Amniotic stem cell (primary cell): ENCODE measurements around the gene LMAN1L.

Source experiments
- DNase-seq: peaks from one replicate; lab custom pipeline; 2025; lab: John Stamatoyannopoulos, UW

LMAN1L gene

DNA sequence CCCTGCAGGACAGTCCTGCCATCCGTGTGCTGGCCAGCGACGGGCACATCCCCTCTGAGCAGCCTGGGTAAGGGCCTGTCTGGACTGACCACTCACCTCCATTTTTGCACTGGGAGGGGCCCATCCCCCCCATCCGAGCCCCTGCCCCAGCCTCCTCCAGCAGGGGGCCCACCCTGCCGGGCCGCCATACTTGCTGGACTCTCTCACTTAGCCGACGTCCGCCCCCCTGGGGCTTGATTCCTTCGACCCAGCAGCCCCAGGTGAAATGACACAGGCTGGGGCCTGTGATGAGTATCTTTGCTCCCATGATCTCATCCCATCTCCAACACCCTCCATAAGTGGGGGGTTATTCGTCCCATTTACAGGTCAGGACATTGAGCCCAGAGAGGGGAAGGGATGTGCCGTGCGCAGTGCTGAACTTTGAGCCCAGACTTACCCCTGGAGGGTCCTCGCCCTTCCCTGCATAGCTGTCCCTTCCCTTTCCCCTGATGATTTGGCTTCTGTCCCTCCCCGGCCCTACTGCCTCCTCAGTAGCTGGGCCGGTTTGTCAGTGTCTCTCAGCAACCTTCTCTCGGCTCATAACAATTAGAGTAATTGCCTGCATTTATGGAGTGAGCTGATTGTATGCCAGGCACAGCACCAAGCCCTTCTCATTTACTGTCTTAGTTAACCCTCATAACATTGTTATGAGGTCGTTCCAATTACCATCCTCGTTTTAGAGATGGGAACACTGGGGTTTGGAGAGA, 4.2 kb downstream of the LMAN1L start:
- no peak for DNase-seq

DNA sequence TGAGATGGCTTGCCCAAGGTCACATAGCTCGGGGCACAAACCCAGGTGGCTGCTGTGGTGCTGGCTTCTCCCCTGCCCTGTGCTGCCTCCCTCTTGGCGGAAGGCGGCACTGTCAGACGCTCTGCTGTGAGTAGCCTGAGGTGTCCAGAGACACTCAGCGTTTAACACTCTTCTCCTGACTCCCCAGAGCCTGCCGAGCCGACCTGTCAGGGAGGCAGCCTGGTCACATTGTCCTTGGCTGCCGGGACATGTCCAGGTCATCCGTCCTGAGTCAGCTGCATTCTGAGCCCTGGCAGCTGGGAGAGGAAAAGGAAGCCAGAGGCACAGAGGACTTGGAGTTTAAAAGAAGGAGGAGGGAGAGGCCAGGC, 4.7 kb downstream of the LMAN1L start:
- DNase-seq, result no peak

DNA sequence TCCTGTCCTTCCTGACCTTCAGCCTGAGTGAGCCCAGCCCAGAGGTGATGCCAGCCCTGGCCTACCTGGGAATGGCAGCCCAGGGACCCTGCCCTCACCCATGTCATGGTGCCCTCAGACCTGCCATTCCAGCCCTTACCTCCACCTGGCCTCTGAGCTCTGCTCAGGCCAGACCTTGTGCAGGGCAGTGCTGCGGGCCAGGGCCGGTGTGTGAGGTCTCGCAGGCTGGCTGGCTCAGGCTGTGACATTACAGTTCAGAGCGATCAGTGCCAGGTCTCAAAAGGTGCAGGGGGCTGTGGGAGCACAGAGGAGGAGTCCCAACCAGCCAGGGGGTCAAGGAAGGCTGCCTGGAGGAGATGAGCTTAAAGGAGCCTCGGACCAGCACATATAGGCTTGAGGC, 7.4 kb downstream of the LMAN1L start:
- no peak for DNase-seq

DNA sequence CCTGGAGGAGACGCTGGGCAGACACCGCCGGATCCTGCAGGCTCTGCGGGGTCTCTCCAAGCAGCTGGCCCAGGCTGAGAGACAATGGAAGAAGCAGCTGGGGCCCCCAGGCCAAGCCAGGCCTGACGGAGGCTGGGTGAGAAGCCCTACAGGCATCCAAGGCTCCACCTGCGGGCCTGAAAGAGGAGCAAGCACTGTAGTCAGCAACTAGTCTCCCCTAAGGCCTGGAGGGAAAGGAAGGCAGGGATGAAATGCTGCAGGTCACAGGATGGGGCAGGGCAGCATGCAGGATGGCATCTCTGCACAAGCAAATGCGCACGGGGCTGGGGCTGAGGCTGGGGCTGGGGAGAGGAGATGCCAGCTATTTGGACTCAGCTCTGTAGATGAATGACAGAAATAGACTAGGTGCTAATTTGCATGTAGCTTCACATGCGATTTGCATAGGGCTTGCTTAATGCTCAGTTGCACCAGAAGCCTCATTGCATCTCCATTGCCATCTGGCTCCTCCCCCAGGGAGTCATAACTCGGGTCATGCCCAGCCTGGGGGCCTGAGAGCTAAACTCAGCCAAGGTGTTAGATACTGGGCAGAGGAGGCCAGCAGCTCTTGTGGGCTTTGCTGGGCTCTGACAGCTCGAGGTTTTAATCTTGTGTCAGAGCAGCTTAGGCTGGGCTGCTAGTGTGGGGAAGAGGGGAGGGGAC, 8.6 kb downstream of the LMAN1L start:
- DNase-seq, result no peak

DNA sequence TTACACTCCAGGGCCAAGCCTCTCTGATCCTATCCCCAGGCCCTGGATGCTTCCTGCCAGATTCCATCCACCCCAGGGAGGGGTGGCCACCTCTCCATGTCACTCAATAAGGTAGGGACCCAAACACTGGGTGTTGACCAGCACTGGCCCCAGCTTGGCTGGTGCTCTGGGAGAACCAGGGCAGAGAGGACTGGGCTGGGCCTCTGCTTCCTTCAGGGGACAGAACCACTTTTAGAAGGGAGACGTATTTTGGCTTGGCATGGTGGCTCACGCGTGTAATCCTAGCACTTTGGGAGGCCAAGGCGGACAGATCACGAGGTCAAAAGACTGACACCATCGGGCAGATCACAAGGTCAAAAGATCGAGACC, 9.1 kb downstream of the LMAN1L start:
- no peak for DNase-seq

DNA sequence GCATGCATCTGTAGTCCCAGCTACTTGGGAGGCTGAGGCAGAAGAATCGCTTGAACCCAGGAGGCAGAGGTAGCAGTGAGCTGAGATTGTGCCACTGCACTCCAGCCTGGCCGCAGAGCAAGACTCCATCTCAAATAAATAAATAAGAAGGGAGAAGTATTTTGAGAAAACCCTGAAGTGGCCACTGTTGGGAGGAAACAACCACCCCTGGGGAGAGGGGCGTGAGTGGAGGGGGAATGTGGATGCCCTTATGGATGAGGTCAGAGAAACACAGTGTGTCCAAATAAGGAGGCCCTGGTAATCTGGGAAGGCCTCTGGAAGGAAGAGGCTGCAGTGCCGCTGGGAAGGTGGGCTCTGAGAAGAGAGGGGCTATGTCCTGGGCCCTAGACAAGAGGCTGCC, 9.6 kb downstream of the LMAN1L start:
- DNase-seq, result no peak

DNA sequence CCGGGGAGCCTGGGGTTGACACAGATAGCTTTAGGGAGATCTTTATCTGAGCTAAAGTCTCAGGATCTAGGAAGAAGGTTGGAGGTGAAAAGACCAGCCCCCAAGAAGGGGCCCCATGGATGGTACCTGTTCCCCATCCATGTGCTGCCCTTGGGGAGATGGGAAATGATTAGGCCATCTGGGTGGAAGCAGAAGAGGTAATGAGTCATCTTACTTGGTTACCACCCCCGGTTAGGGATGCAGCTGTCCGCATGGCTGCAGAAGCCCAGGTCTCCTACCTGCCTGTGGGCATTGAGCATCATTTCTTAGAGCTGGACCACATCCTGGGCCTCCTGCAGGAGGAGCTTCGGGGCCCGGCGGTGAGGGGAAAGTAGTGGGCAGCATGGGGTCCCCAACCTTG, 10.7 kb downstream of the LMAN1L start:
- DNase-seq, result no peak

DNA sequence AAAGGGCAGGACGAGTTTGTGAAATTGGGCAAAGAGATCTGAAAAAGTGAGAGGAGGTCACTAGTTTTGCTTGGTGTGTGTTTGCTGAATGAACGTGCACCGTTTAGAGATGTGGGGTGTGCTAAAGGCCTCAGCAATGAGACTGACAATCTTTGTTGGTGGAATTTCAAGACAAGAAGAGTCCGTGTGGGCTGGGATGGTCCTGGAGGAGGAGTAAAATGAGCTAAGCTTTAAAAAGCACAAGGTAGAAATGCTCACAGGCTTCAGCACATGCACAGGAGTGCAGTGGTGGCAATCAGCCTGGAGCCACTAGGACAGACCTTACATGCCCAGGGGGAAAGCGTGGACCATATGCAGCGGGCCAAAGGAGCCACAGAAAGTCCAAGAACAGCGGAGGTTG, 12.3 kb downstream of the LMAN1L start:
- no peak for DNase-seq

DNA sequence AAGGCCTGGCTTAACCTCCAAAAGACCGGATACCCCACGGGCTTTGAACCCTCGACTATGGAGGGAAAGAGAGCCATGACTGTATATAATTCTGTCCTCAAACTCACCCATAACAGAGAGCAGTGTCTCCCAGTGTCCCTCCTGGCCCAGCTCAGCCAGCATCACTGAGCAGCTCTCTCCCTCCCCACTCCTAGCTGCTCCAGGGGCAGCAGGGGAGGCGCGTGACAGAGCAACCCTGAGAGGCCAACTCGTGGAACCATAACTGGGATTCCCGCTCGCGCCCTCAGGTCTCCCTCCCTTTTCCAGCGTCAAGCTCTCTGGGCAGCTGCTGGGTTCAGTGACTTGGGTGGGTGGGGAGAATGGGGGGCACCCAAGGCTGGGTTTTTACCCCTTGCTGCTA, 13.2 kb downstream of the LMAN1L start:
- DNase-seq, result no peak

DNA sequence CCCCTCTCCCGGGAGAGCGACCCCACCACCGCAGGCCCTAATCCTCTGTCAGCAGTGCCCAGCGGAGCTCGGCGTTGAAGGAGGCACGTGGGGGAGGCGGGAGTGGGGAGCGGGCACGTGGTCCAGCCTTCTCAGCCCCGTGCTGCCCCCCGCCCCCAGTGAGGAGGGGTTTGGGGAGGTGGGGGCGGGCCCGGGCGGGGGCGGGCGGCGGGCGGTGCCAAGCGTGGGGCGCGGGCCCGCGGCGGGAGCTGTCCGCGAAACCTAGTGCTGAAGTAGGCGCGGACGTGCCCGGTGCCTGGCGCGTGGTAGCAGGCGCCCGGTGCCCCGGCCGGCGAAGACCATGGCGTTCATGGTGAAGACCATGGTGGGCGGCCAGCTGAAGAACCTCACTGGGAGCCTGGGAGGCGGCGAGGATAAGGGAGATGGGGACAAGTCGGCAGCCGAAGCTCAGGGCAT, 13.8 kb downstream of the LMAN1L start, which contains the start of gene CPLX3:
Gene CPLX3, plus strand, starts transcription at position 264 of the 456 bp plus-strand sequence. Its CDS starts 77 bp downstream, at position 341.
- no peak for DNase-seq

DNA sequence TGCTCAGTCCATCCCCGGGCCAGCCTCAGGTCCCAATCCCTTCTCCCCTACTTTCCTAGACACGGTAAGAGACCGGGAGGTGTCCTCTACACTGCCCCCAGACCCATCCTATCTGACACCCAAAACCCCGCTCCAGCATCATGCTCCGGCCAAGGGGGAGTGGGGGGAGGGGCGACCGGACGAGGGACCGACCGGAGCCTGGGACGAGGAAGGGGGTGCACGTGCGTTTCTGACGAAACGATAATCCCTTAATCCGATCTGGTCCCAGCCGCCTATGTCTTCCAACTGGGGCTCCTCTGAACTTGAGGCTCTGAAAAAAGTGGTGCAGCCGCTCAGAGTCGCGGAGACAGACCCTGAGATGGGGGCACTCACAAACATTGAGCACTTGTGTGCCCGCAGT, 14.3 kb downstream of the LMAN1L start:
- no peak for DNase-seq

DNA sequence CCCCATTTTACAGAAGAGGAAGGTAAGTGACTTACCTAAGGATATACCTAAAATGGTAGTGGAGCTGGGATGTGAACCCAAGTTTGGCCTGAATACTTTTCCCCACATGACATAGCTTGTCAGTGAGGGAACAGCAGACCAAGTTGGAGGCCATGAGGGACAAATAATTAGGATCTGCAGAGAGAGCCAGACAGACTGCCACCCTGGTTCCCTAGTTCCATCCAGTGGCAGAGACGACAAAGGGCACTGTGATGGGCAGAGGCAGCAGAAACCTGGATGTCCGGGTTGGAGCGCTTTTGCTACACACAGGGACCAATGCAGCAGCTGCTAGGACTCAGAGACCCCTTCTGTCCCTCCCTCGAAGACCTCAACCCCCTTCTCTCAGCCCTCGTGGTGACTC, 15.0 kb downstream of the LMAN1L start:
- DNase-seq, result no peak

DNA sequence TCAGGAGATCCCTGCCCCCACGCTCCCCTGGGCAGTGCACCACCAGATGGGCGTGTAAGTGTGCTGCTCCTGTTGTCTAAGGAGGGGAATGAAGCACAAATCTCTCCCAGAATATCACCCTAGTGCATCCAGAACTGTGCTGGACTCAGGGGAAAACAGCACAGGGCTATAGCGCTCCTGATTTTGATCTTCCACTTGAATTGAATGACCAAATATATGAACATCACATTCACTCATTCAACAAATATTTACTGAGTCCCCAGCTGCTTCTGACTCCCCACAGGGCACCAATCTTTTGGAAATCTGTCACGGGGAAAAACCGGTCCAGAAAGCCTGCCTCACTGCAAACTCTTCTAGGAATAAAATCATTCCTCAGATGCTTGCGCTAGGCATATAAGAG, 16.2 kb downstream of the LMAN1L start:
- DNase-seq, result no peak

DNA sequence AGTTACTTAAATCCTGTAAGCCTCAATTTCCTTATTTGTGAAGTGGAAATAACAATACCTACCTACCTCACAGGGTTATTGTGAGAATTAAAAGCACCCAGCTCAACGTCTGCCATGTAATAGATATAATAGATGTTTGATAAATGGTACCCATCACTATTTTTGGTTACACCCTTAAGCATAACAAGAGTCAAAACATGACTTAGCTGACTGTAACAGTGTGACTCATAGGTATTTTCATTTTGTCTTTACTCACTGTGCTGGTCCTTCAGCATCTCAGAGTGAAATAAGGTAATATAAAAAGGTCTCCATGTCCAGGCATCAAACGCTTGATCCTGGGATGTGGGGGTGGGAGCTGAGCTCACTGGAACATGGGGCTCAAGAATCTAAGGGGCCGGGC, 16.9 kb downstream of the LMAN1L start:
- DNase-seq, result no peak

DNA sequence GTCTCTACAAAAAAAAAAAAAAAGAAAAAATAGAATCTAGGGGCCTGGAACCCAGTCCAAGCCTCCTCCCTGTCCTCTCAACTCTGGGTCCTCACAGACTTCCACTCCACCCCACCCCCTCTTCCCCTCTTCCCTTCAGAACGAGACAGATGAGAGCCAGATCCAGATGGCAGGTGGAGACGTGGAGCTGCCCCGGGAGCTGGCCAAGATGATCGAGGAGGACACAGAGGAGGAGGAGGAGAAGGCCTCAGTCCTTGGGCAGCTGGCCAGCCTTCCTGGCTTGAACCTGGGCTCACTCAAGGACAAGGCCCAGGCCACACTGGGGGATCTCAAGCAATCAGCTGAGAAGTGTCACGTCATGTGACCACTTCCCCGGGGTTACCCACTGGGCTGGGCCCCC, 17.4 kb downstream of the LMAN1L start:
- DNase-seq, result no peak

DNA sequence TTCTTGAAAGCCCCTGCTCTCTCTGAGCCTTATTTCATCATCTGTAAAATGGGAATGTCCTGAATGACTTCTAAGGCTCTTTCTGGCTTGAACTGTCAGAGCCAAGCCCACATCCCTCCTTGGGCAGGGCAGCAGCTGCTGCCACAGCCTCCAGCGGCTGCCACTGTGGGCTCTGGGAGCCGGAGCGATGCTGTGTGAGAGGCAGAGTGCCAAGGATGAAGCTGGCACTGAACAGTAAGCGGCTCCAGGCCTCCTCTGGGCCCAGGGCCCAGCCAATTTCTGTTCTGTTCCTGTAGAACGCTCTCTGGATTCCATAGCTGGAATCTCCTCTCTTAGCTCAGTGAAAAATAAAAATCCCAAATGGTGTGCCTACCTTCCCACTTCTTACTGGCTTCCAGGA, 18.2 kb downstream of the LMAN1L start:
- DNase-seq, result no peak

DNA sequence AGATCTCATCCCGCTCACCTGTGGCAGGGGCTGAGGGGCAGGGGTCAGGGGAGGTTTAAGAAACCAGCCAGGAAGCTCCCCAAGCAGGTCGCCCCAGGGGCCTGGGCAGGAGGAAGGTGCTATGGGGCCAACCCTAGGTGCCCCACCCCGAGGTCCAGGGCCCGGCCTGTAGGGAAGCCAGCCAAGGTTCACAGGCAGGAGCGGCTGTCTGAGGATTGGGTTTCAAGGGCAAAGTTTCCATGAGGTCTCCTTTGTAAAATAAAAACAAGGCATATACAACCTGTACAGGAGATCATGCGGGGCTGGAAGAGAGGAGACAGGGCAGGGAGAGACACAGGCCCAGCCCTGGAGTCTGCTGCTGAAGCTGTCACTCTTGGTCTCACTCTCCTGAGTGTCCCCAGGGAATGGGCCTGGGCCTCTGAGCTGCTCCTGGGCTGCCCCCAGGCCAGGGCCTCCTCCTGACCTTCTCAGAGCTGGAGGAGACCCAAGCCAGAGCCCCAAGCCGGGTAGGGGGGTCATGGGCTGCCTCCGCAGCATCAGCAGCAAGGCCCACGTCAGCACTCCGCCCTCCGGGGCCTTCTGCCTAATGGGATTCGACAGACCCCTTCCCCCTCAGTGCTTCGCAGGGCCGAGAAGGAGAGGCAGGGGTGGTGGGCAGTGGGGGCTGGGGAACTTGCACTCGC, 19.3 kb downstream of the LMAN1L start:
- DNase-seq, result no peak

DNA sequence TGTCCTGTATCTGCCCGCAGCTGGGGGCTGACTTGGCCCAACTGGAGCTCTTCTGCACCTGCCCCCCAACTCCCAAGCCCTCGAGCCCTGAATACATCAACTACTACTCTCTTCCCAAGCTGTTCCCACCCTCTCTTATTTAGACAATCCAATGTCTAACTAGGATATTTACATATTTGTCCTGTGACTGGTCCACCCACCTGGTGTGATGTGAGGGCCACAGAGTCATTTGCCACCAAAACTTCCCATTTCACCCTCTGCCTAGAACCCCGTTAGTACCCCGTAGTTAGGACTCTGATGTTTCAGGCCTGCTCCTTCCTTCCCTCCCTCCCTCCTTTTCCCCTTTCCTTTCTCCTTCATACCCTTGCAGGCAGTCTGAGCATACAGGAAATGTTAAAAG, 20.2 kb downstream of the LMAN1L start:
- DNase-seq, result no peak

DNA sequence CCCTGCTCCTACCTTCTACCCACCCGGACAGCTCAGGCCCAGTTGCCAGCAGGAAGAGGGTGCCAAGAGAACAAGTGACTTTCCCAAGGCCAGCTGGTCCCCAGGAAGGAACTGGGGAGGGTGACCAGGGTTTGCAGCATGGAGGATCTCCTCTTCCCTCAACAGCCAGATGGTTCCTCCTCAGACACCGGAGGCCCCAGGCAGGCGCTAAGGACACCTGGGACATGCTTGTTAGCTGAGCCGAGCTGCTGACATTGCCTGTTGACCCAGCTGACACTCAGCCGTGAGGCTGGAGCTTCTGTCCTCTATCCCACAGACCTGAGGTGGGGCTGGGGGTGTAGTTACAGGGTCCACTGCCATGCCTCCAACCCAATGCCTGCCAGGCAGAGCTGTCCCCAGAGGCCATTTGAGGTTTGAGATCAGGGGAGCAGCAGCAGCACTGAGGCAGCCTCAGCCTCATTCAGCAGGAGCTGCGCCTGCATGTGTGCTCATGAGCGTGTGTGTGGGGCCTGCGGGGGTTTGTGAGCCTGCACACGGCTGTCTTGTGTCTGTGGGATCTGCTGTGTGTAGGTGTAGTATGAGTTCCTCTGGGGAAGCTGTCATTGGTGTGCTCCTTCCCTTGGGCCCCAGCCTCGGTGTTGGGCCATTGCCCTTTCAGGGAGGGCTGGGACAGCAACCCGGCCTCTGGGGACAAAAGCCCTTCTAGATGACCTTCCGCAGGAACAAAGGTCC, 20.9 kb downstream of the LMAN1L start:
- no peak for DNase-seq

DNA sequence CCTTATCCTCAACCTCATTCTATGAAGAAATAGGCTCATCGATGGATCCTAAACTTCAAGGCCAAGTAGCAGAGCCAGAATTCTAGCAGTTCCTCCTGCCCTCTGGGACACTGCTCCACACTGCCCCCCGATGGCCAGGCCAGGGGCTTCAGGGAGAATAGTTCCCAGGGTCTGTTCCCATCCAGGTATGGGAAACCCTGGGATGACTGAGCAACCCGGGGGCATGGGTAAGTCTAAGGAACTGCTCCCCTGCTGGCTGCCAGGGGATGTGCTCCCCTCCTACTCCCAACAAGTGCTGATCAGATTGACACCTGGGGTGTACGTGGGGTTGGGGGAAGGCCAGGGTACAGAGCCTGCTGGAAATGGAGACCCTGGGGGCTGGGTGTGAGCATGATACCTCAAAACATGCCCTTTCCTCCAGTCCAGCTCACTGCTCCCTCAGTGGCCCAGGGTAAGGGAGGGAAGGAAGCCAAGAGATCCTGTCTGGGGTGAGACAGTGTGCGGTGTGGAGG, 22.7 kb downstream of the LMAN1L start:
- DNase-seq, result no peak

DNA sequence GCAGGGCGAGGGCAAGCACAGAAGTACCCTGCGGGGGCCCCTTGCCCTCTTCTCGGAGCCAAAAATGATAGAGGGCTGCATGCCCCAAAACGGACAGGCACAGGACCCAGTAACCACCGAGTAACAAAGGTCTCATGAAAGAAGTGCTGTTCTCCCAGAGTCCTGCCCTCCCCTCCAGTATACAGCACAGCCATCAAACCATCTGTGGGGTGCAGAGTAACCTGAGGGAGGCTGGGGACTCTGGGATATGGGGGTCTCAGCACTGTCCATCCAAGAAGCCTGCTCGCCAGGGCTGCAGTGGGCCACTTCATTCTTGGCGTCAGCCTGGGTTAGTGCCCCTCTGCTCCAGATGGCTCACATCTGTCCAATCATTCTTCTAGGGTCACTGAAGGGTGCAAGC, 24.2 kb downstream of the LMAN1L start:
- no peak for DNase-seq

DNA sequence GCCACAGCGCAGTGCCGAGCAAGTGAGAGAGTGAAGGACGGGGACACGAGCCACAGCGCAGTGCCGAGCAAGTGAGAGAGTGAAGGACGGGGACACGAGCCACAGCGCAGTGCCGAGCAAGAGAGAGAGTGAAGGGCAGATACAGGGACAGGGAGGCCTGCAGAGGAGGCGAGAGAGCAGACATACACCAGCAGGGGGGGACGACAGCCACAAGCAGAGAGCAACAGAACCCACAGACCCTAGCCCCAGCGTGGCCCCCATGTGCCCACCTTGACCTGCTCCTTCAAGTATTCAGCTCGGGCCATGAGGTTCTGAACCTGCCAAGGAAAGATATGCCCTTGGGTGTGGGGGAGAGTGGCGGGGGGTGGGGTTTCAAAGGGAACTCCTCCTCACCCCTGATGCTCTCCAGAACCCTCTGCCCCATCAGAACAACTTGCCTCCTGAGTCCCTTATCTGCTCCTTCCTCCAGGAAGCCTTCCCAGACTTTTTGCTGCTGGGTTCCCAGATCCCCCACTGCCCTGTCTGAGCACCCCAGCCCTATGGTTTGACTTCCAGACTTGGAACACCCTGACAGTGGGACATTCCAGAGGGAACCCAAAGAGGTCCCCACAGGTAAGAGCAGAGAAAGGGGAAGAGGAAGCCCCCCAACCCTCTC, 25.0 kb downstream of the LMAN1L start:
- DNase-seq, result no peak
